NCI-H345 treated with DMSO at 0.1 percent for 48 hours (cell line): ENCODE measurements around the gene PLSCR1.
"Not testable (repeated sequence)": the region's sequence is repeated elsewhere in the genome, so short reads cannot be mapped to it uniquely, and the experiment has no call there.

Experiments
- DNase-seq: peaks from one replicate; lab custom pipeline; 2025; ENCODE audit not compliant: unreplicated experiment; lab: John Stamatoyannopoulos, UW

Gene PLSCR1

GRCh38 chr3:146485297-146485696, 59.1 kb downstream of the PLSCR1 start:
- no peak for DNase-seq

GRCh38 chr3:146476094-146476740, 68.2 kb downstream of the PLSCR1 start:
- DNase-seq = no peak

- not testable (repeated sequence) for DNase-seq
These were observed 69.4 kb downstream of the PLSCR1 start for GRCh38 chr3:146474976-146475375.

- DNase-seq = no peak
These were observed 70.7 kb downstream of the PLSCR1 start for GRCh38 chr3:146473726-146474125.

- no peak for DNase-seq
These were observed 71.8 kb downstream of the PLSCR1 start for GRCh38 chr3:146472611-146473010.

GRCh38 chr3:146471012-146471411, 73.4 kb downstream of the PLSCR1 start:
- DNase-seq = no peak

GRCh38 chr3:146470425-146470990, 73.9 kb downstream of the PLSCR1 start:
- DNase-seq = no peak

- DNase-seq = peak; percentile 5
These were observed 75.0 kb downstream of the PLSCR1 start, which contains the start of gene PLSCR2 for GRCh38 chr3:146469150-146470017. TSS of gene PLSCR2 (minus strand) at chr3:146469561. CDS start at chr3:146459904, 9,657 bp downstream.

GRCh38 chr3:146468671-146469149, 75.7 kb downstream of the PLSCR1 start:
- no peak for DNase-seq

- no peak for DNase-seq
These were observed 76.2 kb downstream of the PLSCR1 start for GRCh38 chr3:146468234-146468633.

GRCh38 chr3:146466604-146467003, 77.8 kb downstream of the PLSCR1 start:
- no peak for DNase-seq

GRCh38 chr3:146465693-146466465, 78.5 kb downstream of the PLSCR1 start:
- DNase-seq = no peak
